HS-5 (cell line): ENCODE data around the gene E2F6.
A peak's percentile ranks its signal among the peaks of the same experiment; 100 is the strongest.

Experiments used
- DNase-seq: peaks from one replicate; pipeline ENCODE4 v3.0.0-alpha.2; 2012; ENCODE audit warnings: low read depth

Gene E2F6

GRCh38 chr2:11493282-11493681 is 27.3 kb upstream of the E2F6 start:
- DNase-seq, result no peak

GRCh38 chr2:11492720-11493119 is 26.8 kb upstream of the E2F6 start:
- DNase-seq, result no peak

GRCh38 chr2:11492244-11492643 is 26.3 kb upstream of the E2F6 start:
- no peak for DNase-seq

GRCh38 chr2:11491348-11491933 is 25.5 kb upstream of the E2F6 start:
- no peak for DNase-seq

GRCh38 chr2:11490194-11490593 is 24.2 kb upstream of the E2F6 start:
- DNase-seq, result no peak

GRCh38 chr2:11488809-11489208 is 22.8 kb upstream of the E2F6 start:
- no peak for DNase-seq

GRCh38 chr2:11483806-11484617 is 18.1 kb upstream of the E2F6 start:
- no peak for DNase-seq

- DNase-seq, result no peak
Measured at GRCh38 chr2:11482473-11483035, 16.6 kb upstream of the E2F6 start.

GRCh38 chr2:11481789-11482472 is 16.0 kb upstream of the E2F6 start:
- DNase-seq, result no peak

GRCh38 chr2:11481426-11481788 is 15.4 kb upstream of the E2F6 start:
- no peak for DNase-seq

GRCh38 chr2:11480859-11481258 is 14.9 kb upstream of the E2F6 start:
- DNase-seq, result no peak

- no peak for DNase-seq
Measured at GRCh38 chr2:11480406-11480805, 14.4 kb upstream of the E2F6 start.

GRCh38 chr2:11478899-11479605 is 13.1 kb upstream of the E2F6 start:
- DNase-seq, result no peak

- DNase-seq, result peak; percentile 54
Measured at GRCh38 chr2:11477994-11478393, 12.0 kb upstream of the E2F6 start.

GRCh38 chr2:11473659-11474433 is 7.9 kb upstream of the E2F6 start:
- no peak for DNase-seq

- no peak for DNase-seq
Measured at GRCh38 chr2:11467749-11468148, 1.8 kb upstream of the E2F6 start.

- no peak for DNase-seq
Measured at GRCh38 chr2:11467129-11467649, 1.2 kb upstream of the E2F6 start.

GRCh38 chr2:11466307-11467128 is 557 bp upstream of the E2F6 start:
- DNase-seq, result peak; percentile 13

- DNase-seq, result no peak
Measured at GRCh38 chr2:11465110-11465484, 864 bp downstream of the E2F6 start.

GRCh38 chr2:11459816-11460215 is 6.1 kb downstream of the E2F6 start:
- DNase-seq, result no peak
